Pancreas (tissue), 10 donors: ENCODE results near the gene EFNB2. TPM values are rescaled to one million over a fixed set of nuclear protein-coding genes. Genes with fewer than 3 reads are reported as not detected.

Source experiments
- ATAC-seq, 4 donors: fragments of 200-7000 bp; cut with Tn5 transposase; one replicate each; pipeline versions ENCODE4 v1.8.0 to v1.9.1; 2020; ENCODE audit warnings: mild to moderate bottlenecking in 4 of 4, moderate library complexity in 4 of 4
- DNase-seq, 6 donors: peaks; one replicate each; pipeline ENCODE4 v3.0.0-alpha.2; 2020
- FAIRE-seq: peaks from 2 replicates; lab custom pipeline; 2012; peaks lifted over from hg19 to GRCh38; lab: Jason Lieb, UNC
- H3K27ac ChIP-seq, 4 donors: fragments of 200-600 bp; sonication (generic); 1 replicate in 3 of 4; 2 replicates in 1 of 4; pipeline versions ENCODE4 v1.5.0 to v1.8.0; 2020
- H3K27me3 ChIP-seq, 4 donors: fragments of 200-600 bp; one replicate each; pipeline ENCODE4 v1.8.0; 2021
- H3K36me3 ChIP-seq, 3 donors: fragments of 200-600 bp; sonication (generic) in 1 of 3; one replicate each; pipeline versions ENCODE4 v1.5.0 to v1.8.0; 2020 to 2021
- H3K4me1 ChIP-seq, 3 donors: fragments of 200-600 bp; one replicate each; pipeline ENCODE4 v1.8.0; 2021
- H3K4me3 ChIP-seq, 4 donors: fragments of 200-600 bp; sonication (generic) in 2 of 4; one replicate each; pipeline versions ENCODE4 v1.5.0 to v1.8.0; 2020 to 2021
- H3K9me3 ChIP-seq, 4 donors: fragments of 200-600 bp; one replicate each; pipeline ENCODE4 v1.8.0; 2021
- WGBS, 2 donors: extraction: QIAGEN DNeasy Blood & Tissue Kit; methylation state at CpG; one replicate each; pipeline ENCODE4 v1.1.7; 2013; 5-methylcytosine and 5-hydroxymethylcytosine counted together
- intact Hi-C, 3 donors: fragments of 100-400 bp; cut with DNase I; formaldehyde crosslinking; loops; one replicate each; pipeline versions ENCODE4 v1.11.1 to v1.14.2; 2022
- polyA plus RNA-seq, 2 donors: library from polyadenylated mRNA; stranded (reverse); fragments of 200-250 nt; gene quantifications; one replicate each; pipeline ENCODE4 v1.2.3, GENCODE V29; 2013
- total RNA-seq, 6 donors: library from RNA; stranded (reverse); fragmentation: NEBNext Ultra II Directional in 4 of 6; extraction: Animal tissue kit (Norgen Biotek cat#: 25700) in 4 of 6; gene quantifications; one replicate each; pipeline versions ENCODE4 v1.2.1 to v1.2.4, GENCODE V29; 2021 to 2023
- TF ChIP-seq, protein P1 (sequence below), 4 donors: fragments of 200-600 bp; sonication (generic) in 3 of 4; IDR thresholded peaks; one replicate each; pipeline versions ENCODE4 v1.5.0 to v1.8.0; 2021; ENCODE audit warnings: antibody characterized with exemption in 4 of 4
- donor health status: healthy with polysubstance abuse.
- donor health status: DM: no; HTN: no; CAD: no; lungs with moderate emphysema.
- donor health status: DM: no; HTN: no; CAD: no.
- donor health status: control.
- donor health status: control.
- donor health status: Bipolar disorder and iron deficiency.
- donor health status: DM: yes; HTN: yes; CAD: no.
- donor health status: DM: no; HTN: no; CAD: no.
- donor health status: DM: no; HTN: no; CAD: no.
- donor health status: DM: yes; HTN: yes; CAD: no.

EFNB2 gene
- total and polyA plus RNA-seq, 8 donors, result 2.4 to 8.0 (median 3.0) TPM

DNA sequence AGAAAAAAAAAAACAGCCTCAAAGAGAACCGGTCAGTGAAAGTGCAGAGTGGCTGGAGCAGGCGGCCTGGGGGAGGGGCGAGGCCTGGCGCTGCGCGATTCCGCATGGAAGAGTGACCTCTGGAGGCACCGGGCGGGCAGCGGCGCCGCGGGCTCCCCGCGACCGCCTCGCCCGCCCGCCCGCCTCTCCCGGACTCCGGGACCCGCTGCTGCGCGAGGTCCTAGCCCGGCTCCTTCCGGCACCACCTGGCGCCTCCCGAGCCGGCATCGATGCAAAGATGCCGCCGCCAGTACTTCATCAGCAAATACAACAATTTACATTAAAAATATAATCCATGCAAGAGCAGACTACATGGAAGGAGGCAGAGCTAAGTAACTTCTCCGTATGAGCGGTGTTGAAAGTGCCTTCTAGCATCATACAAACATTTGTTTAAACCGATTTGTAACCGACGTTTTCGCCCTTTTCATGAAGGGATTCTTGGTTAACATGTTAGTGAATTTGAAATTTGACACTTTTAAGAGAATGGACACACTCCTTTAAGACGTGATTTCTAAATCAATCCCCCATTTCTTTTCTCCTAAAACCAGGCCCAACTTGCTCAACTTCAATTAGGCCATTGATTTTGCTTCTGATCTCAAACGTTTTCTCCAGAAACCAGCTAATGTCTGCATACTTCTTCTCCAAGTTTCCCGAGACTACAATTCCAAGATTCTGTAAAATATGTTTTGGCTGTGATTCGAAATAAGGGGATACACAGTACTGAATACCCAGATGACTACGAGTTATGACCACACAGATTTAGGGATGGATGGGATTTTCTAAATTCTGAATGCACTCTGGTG is 2.1 kb downstream of the EFNB2 start:
- peak; percentile 71 to 91 (median 82) for DNase-seq
- 8 to 12% methylated on average over 39 to 44 of the region's 44 CpGs for WGBS, 2 donors
- peak overlapping the region in 2 of 4 donors; percentile 71 to 72 for H3K4me3 ChIP-seq
- intact Hi-C loops, result no loop called here
- no peaks in the 10 kb centered on the region for H3K36me3 ChIP-seq
- FAIRE-seq, result no peak
- no peaks in the 10 kb centered on the region for H3K27me3 ChIP-seq
- H3K9me3 ChIP-seq, result no peaks in the 10 kb centered on the region
- peak; percentile 47 to 75 (median 68) for ATAC-seq
- H3K27ac ChIP-seq, result peak overlapping the region in 2 of 4 donors; percentile 26 to 45
- TF ChIP-seq, protein P1, sequence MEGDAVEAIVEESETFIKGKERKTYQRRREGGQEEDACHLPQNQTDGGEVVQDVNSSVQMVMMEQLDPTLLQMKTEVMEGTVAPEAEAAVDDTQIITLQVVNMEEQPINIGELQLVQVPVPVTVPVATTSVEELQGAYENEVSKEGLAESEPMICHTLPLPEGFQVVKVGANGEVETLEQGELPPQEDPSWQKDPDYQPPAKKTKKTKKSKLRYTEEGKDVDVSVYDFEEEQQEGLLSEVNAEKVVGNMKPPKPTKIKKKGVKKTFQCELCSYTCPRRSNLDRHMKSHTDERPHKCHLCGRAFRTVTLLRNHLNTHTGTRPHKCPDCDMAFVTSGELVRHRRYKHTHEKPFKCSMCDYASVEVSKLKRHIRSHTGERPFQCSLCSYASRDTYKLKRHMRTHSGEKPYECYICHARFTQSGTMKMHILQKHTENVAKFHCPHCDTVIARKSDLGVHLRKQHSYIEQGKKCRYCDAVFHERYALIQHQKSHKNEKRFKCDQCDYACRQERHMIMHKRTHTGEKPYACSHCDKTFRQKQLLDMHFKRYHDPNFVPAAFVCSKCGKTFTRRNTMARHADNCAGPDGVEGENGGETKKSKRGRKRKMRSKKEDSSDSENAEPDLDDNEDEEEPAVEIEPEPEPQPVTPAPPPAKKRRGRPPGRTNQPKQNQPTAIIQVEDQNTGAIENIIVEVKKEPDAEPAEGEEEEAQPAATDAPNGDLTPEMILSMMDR (IDR thresholded peaks at IDR 0.05), result peak in 3 of 4 donors; percentile 55 to 71 (median 60)
- H3K4me1 ChIP-seq, result peaks cover 0 to 3% (median 0%) of the 10 kb centered on the region in 3 donors

DNA sequence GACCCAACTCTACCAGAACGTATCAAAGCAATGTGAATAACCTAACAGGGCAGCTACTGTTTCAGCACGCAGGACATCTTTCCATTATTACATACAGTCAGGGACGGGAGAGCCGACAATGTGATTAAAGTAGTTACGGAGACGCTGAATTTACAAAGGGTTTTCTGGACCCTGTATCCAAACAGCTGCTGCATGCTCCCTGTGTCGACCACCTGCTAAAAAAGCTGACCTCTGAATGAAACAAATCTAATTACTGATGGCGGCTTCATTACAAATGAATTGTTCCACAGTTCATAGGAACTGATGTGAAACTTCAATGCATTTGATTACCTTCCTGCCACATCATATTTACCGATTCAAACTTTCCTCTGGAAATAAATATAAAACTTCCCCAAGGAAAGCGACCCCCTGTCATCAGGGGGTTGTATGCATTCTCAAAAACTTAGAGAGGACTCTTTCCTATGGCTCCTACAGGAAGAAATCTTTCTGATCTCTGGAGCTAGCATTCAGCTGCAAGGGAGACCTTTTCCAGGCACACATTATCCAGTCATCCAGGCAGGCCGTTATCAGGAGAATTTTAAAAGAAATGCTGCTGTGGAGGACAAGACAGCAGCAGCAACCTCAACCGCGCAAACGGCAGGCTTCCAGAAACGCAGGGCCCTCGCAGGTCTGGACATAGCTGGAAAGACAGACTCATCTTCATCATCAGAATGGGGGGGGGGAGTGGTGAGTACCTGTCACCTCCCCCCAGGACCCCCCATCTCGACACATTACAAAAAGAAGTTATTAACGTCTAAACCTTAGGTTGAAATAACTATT is 3.1 kb downstream of the EFNB2 start:
- DNase-seq (no peak), ATAC-seq (no peak), FAIRE-seq (no peak)
- Histone ChIP-seq H3K4me3 (peak overlapping the region in 2 of 4 donors; percentile 71 to 72), H3K4me1 (peaks cover 0 to 3% (median 0%) of the 10 kb centered on the region in 3 donors), H3K27ac (no peak overlapping the region), H3K36me3 (no peaks in the 10 kb centered on the region), H3K9me3 (no peaks in the 10 kb centered on the region), H3K27me3 (no peaks in the 10 kb centered on the region)
- TF ChIP-seq, protein P1 (IDR thresholded peaks at IDR 0.05), result no peak
- WGBS, 2 donors, result 53 to 62% methylated on average over 18 of the region's 18 CpGs
- intact Hi-C loops, result no loop called here

DNA sequence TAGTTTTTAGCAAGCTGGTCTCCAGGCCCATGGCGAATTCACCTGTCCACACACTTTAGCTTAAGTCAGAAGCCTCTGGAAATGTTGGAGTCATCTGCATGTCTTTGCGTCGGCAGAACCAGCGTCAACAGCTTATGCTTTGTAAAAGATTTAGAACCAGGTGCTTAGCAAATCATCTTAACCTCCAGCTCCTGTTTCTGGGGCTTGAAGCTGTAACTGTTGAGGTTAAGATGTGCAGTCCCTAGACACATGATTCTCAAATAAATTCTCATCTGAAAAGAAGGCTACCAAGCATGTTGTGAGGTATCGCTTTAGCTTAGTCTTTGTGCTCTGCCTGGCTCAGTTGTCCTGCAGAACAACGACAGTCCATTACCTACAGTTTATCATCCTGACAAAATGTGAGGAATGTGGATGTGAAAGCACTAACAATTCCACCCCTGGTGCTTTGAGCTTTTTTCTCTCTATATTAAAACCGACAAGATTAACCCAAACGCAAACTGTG is 4.4 kb downstream of the EFNB2 start:
- FAIRE-seq (no peak), ATAC-seq (no peak), DNase-seq (no peak)
- H3K4me3 ChIP-seq, result no peak overlapping the region
- WGBS, 2 donors, result 68 to 75% methylated on average over 8 of the region's 8 CpGs
- intact Hi-C loops, result no loop called here
- no peaks in the 10 kb centered on the region for H3K36me3 ChIP-seq
- H3K27ac ChIP-seq, result no peak overlapping the region
- H3K27me3 ChIP-seq, result no peaks in the 10 kb centered on the region
- H3K4me1 ChIP-seq, result peaks cover 0 to 3% (median 0%) of the 10 kb centered on the region in 3 donors
- H3K9me3 ChIP-seq, result no peaks in the 10 kb centered on the region
- TF ChIP-seq, protein P1 (IDR thresholded peaks at IDR 0.05), result no peak

DNA sequence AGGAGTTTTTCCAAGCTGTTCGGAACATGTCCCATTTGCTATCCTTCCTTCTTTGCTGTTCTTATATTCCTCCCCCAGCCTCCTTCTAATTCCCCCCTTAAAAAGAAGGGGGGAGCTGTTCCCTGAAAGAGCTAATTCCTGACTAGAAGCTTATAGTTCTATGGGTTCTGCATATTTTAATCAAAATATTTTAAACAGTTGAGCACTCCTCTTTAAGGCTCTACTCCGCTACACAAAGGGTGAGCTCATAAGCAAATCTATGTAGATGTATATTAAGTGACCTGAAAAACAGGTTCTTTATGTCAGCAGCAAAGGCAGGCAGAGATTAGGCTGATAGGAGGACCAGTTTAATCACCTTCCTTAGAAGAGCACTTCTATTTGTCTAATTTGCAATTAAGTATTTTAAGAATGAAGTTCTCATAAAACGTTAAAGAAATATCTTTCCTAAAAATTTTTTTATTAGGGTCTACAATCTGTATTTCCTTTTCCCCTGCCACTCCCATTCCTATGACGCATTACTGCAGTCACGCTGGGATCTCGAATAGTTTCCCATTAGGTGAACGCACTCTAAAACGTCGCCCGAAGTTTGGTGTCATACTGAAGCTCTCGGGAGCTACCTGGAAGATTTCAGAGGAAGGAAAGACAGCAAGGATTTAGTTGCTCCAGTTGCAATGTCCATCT is 5.2 kb downstream of the EFNB2 start:
- intact Hi-C loops, result no loop called here
- Histone ChIP-seq H3K4me3 (no peak overlapping the region), H3K27me3 (no peaks in the 10 kb centered on the region), H3K9me3 (no peaks in the 10 kb centered on the region), H3K4me1 (peaks cover 0 to 3% (median 0%) of the 10 kb centered on the region in 3 donors), H3K27ac (no peak overlapping the region), H3K36me3 (no peaks in the 10 kb centered on the region)
- 76 to 82% methylated on average over 11 of the region's 11 CpGs for WGBS, 2 donors
- FAIRE-seq, result no peak
- DNase-seq, result no peak
- TF ChIP-seq, protein P1 (IDR thresholded peaks at IDR 0.05), result no peak
- ATAC-seq, result no peak
